Measurements from ENCODE around the gene SIM2.

DNA sequence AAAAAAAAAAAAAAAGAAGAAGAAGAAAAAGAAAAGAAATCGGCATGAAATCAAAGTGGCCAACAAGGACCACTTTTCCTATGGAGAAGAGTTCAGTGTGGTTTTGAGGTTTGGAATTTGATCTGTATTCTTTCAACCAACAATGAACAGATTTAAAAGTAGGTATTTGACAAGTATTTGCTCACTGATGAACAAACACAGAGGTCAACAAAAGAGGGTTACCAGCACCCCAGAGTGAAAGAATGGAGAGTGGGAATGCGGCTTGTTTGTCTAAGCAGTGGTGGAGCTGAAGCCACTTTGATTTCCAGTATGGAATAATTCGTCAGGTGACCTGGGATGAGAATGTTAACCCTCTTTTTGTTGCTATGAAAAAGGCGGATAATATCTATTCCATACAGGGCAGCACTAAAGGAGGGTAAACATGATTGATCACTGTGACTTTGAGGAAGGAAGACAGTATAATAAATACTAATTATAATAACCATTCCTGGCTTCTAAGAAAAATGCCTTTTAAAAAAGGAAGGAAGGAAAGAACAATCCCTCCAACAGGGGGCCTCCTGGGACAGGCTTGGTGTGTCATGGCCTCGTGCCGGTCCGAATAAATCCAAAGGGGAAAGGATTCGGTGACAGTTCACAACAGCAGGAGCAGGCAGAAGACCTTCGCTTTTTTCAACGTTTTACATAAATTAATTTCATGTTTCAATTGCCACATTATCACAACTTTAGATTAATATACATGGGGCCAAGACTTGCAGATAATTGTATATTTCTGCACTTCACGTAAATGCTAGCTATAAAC lies 37.2 kb upstream of the SIM2 start:
- no peak for TF ChIP-seq POLR2AphosphoS5 (IDR thresholded peaks at IDR 0.05; ENCODE audit: borderline replicate concordance, low read depth, low read length)
- TF ChIP-seq EZH2 (IDR thresholded peaks at IDR 0.05): no peak
- no peak for TF ChIP-seq FOXP2 (optimal IDR thresholded peaks at IDR 0.05; ENCODE audit: control extremely low read depth, extremely low read length, insufficient read depth)

All from SK-N-MC (cell line).